GM19438 (cell line): ENCODE measurements around the gene RALGPS1.

Experiments
- ATAC-seq: cut with Tn5 transposase; IDR thresholded peaks from one replicate; pipeline ENCODE4 v1.9.1; 2021; ENCODE audit warnings: low read depth; ENCODE audit not compliant: unreplicated experiment

RALGPS1 gene

GRCh38 chr9:126952205-126952977, 37.8 kb downstream of the RALGPS1 start:
- no peak for ATAC-seq

DNA sequence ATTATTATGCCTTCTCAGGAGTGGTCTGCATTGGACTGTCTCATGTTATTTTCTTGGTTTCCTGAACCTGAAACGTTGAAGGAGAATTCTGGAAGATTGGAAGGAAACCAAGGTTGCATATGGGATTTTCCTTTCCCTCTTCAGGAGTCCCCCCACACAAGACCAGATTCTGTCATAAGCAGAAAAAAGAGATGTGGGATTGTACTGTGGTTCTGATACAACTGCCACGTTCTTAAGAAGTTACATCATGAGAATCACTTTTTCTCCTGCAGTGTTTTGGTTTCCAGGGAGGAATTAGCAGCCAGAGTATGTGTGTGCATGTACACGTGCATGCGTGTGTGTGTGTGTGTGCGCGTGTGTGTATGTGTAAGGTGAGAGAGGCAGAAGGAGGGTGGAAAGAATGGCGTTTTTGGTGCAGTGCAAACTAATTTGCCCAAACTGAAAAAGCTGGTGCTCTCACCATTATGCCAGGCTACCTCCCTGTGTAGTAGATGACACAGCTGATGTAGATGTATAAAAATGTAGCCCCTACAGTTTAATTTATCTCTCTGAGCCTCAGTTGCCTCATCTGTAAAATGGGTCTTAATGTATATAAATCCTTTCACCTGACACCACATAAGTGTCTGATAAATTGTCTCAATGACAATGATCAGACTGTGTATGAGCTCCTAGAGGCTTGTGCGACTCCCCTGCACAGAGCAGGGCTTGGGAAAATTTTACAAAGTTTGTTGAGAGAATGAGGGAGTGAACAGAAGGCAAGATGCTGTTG, 38.6 kb downstream of the RALGPS1 start:
- ATAC-seq, result no peak

GRCh38 chr9:126955811-126956210, 41.2 kb downstream of the RALGPS1 start:
- no peak for ATAC-seq

- ATAC-seq, result no peak
These were observed 42.5 kb downstream of the RALGPS1 start for GRCh38 chr9:126956917-126957686.

GRCh38 chr9:126957687-126958053, 43.1 kb downstream of the RALGPS1 start:
- ATAC-seq, result no peak

DNA sequence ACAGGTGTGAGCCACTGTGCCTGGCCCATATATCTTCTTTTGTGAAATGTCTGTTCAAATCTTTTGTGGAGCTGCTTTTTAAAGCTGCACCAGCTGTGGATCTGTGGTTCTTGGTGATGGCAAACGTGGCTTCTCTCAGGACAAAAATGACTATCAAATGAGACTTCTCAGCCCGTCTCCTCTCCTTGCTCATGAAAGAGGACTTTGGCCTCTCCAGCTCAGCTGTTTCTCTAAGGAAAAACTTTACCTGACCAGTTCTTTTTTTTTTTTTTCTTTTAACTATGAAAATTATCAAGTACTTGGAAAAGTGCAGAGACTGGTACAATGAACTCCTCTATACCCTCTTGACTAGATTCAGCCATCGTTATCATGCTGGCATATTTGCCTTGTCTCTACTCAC, 44.8 kb downstream of the RALGPS1 start:
- no peak for ATAC-seq

DNA sequence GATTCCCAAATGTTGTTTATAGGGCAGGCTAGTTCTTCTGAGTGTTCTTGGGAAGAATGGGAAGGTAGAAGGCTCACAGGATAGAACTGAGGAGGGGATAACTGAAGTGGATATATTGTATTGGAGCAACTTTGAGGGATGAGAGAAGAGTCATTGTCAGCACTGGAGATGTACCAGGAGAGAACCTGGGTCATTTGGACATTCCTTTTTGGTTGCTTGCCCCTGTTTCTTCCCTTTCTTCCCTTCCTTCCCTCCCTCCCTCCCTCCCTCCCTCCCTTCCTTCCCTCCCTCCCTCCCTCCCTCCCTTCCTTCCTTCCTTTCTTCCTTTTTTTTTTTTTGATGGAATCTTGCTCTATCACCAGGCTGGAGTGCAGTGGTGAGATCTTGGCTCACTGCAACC, 45.3 kb downstream of the RALGPS1 start:
- ATAC-seq, result no peak

GRCh38 chr9:126962336-126962735, 47.8 kb downstream of the RALGPS1 start:
- ATAC-seq, result no peak

DNA sequence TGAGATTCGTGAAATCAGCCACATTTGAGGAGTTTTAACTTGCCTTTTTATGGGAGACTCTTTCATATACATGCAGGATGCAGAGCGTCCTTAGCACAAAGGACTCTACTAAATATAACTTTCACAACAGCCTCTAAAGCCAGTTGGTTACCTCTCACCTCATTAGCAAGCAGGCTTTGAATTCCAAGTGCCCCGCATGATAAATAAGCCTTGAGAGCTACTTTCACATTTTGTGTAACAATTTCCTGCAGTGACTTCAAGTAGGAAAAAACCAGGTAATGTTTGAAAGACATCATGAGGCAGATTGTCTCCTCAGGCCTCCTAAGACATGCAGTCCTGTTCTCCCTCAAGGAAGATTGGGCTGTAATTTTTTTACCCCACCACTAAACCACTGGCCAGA, 50.5 kb downstream of the RALGPS1 start:
- ATAC-seq, result no peak

- ATAC-seq, result no peak
These were observed 51.2 kb downstream of the RALGPS1 start for GRCh38 chr9:126965541-126966428.

DNA sequence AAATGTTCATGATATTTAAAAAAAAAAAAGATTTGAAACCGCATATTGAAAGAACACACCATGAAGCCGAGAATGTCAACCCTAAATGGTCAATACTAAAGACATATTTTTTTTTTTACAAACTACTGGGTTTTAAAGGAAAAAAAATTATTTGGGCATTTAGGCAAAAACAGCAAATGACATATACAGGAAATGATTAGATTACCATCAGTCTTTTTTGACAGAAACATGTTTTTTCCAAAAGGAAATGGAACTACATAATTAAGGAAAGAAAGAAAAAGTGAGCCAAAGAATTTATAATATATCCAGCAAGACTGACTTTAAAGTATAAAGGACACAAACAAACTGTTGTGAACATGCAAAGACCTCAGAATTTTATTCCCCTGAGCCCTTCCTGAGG, 56.7 kb downstream of the RALGPS1 start:
- no peak for ATAC-seq

GRCh38 chr9:126973651-126974529, 59.3 kb downstream of the RALGPS1 start:
- no peak for ATAC-seq

- ATAC-seq, result no peak
These were observed 60.0 kb downstream of the RALGPS1 start for GRCh38 chr9:126974594-126974993.

GRCh38 chr9:126975327-126976220, 61.0 kb downstream of the RALGPS1 start:
- ATAC-seq, result no peak

- no peak for ATAC-seq
These were observed 64.9 kb downstream of the RALGPS1 start for GRCh38 chr9:126979461-126979860.

DNA sequence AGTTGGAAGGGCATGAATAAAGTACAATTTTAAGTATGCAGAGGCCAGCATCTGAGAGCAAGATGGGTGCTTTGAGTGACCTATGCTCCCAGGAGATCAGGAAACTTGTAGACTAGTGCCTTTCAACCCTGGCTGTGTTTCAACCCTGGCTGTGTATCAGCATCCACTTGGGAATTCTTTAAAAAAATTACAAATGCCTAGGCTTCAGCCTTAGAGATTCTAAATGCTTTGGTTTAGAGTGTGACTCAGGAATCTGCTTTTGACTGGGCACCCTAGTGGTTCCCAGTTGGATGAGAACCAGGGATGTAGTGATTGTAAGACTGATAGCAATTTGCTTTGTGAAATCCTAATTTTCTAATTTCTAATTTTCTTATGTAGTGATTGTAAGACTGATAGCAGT, 65.6 kb downstream of the RALGPS1 start:
- ATAC-seq, result no peak

- ATAC-seq, result no peak
These were observed 66.6 kb downstream of the RALGPS1 start for GRCh38 chr9:126981218-126981617.

- no peak for ATAC-seq
These were observed 67.8 kb downstream of the RALGPS1 start for GRCh38 chr9:126982215-126983002.
